Measurements from ENCODE around the gene GRPEL1.

The GRPEL1 gene

GRCh38 chr4:7009564-7009963, 58.3 kb downstream of the GRPEL1 start:
- DNase-seq (ENCODE audit: low spot score): no peak
- Mint-ChIP-seq H3K9me3 (no peaks in the 10 kb centered on the region), H3K36me3 (ENCODE audit: low read depth) (peaks cover 28% of the 10 kb centered on the region), H3K4me1 (ENCODE audit: low read depth) (peaks cover 4% of the 10 kb centered on the region), H3K4me3 (no peak overlapping the region), H3K27ac (no peak overlapping the region), H3K27me3 (ENCODE audit: low read depth) (no peaks in the 10 kb centered on the region)

All from T-helper 2 cell treated with Interferon-gamma antibody and Interleukin-4, amounts not matched to agents 5 μg/mL and 100 μg/mL, for 36 hours (primary cell).